ENCODE results near the gene TAC1.

Gene TAC1, protein sequence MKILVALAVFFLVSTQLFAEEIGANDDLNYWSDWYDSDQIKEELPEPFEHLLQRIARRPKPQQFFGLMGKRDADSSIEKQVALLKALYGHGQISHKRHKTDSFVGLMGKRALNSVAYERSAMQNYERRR

DNA sequence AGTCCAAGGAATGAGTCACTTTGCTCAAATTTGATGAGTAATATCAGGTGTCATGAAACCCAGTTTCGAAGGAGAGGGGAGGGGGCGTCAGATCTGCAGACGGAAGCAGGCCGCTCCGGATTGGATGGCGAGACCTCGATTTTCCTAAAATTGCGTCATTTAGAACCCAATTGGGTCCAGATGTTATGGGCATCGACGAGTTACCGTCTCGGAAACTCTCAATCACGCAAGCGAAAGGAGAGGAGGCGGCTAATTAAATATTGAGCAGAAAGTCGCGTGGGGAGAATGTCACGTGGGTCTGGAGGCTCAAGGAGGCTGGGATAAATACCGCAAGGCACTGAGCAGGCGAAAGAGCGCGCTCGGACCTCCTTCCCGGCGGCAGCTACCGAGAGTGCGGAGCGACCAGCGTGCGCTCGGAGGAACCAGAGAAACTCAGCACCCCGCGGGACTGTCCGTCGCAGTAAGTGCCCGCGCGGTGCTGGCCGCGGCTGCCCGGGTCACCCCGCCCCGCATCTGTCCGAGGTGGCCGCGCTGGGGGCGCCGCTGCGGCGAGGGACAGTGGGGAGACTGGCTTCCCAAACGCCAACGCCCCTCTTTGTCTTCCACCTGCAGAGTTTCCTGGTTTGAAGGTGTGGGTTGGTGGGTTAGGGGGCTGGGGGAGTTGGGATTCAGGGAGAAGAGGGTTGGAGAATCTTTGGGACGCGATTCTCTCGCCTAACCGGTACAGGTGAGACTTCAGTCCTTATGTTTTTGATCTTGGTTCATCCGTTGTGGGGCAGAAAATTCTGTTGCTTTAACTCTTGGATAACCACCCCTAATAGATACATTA, at the start of gene TAC1:
Gene TAC1 (plus strand): TSS at position 351 of the 829 bp plus-strand sequence. CDS start 527 bp downstream, outside the sequence.
- TF ChIP-seq CTCF (IDR thresholded peaks at IDR 0.05; ENCODE audit: low read depth, low read length, missing control alignments) = no peak
- H3K4me3 ChIP-seq (replicated peaks; ENCODE audit: low read depth, low read length) = no peak within 1 kb of the TSS
- peak; percentile 6 for DNase-seq (ENCODE audit: extremely low read depth, low read depth)

DNA sequence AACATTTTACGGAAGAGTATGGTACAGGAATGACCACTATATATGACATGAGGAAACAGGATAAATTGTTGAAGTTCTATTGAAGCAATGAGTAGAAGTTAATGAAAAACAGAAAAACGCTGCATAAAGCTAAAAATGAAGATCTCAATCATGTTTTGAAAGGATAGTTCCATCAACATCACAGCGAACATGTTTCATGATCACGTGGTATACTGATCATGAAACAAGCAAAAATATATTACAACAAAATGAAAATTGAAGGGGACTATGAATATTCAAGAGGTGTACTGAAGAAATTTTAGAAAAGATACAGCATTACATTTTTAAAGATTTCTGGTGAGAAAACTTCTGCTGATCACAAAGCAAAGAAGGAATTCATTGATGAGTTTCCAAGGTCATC, 45.9 kb upstream of the TAC1 start:
- no peak for TF ChIP-seq CTCF (IDR thresholded peaks at IDR 0.05; ENCODE audit: low read depth, low read length, missing control alignments)
- H3K4me3 ChIP-seq (replicated peaks; ENCODE audit: low read depth, low read length) = no peak overlapping the region
- no peak for DNase-seq (ENCODE audit: extremely low read depth, low read depth)

GRCh38 chr7:97693586-97693985, 38.3 kb upstream of the TAC1 start:
- DNase-seq (ENCODE audit: extremely low read depth, low read depth) = no peak
- no peak for TF ChIP-seq CTCF (IDR thresholded peaks at IDR 0.05; ENCODE audit: low read depth, low read length, missing control alignments)
- no peak overlapping the region for H3K4me3 ChIP-seq (replicated peaks; ENCODE audit: low read depth, low read length)

- H3K4me3 ChIP-seq (replicated peaks; ENCODE audit: low read depth, low read length) = no peak overlapping the region
- TF ChIP-seq CTCF (IDR thresholded peaks at IDR 0.05; ENCODE audit: low read depth, low read length, missing control alignments) = no peak
- no peak for DNase-seq (ENCODE audit: extremely low read depth, low read depth)
These were observed 37.5 kb upstream of the TAC1 start for GRCh38 chr7:97694355-97694754.

GRCh38 chr7:97697396-97697795, 34.5 kb upstream of the TAC1 start:
- no peak for DNase-seq (ENCODE audit: extremely low read depth, low read depth)
- TF ChIP-seq CTCF (IDR thresholded peaks at IDR 0.05; ENCODE audit: low read depth, low read length, missing control alignments) = no peak
- no peak overlapping the region for H3K4me3 ChIP-seq (replicated peaks; ENCODE audit: low read depth, low read length)

GRCh38 chr7:97722386-97722785, 9.5 kb upstream of the TAC1 start:
- DNase-seq (ENCODE audit: extremely low read depth, low read depth) = no peak
- H3K4me3 ChIP-seq (replicated peaks; ENCODE audit: low read depth, low read length) = no peak overlapping the region
- no peak for TF ChIP-seq CTCF (IDR thresholded peaks at IDR 0.05; ENCODE audit: low read depth, low read length, missing control alignments)
